CD4-positive, alpha-beta T cell treated with Interleukin-12 subunit alpha and Interleukin-12 subunit beta, for 1 hour (primary cell): ENCODE results near the gene MYH6.
"Not testable (repeated sequence)": the region's sequence is repeated elsewhere in the genome, so short reads cannot be mapped to it uniquely, and the experiment has no call there.

Source experiments
- DNase-seq: peaks from one replicate; pipeline ENCODE4 v3.0.0-alpha.2; 2020

The MYH6 gene

GRCh38 chr14:23407516-23408306, at the start of gene MYH6:
Gene MYH6, minus strand, starts transcription at chr14:23408273. Its CDS starts 1,050 bp downstream, at chr14:23407223.
- no peak for DNase-seq

DNA sequence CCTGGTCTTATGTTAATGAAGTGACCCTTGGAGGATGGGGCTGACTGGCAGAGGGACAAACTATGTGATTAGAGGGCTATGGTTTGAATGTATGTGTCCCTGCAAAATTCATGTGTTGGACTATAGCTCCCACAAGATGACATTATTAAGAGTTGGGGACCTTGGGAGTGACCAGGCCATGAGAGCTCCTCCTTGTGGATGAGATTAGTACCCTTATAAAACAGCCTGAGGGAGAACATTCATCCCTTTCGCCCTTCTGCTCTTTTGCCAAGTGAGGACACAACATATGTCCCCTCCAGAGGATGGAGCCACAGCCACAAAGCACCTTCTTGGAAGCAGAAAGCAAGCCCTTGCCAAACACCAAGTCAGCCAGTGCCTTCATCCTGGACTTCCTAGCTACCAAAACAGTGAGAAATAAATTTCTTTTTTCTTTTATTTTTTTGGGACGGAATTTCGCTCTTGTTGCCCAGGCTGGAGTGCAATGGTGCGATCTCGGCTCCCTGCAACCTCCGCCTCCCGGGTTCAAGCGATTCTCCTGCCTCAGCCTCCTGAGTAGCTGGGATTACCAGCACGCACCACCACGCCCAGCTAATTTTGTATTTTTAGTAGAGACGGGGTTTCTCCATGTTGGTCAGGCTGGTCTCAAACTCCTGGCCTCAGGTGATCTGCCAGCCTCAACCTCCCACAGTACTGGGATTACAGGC, 49.0 kb upstream of the MYH6 start:
- DNase-seq: not testable (repeated sequence)

GRCh38 chr14:23454445-23454856, 46.4 kb upstream of the MYH6 start:
- no peak for DNase-seq

DNA sequence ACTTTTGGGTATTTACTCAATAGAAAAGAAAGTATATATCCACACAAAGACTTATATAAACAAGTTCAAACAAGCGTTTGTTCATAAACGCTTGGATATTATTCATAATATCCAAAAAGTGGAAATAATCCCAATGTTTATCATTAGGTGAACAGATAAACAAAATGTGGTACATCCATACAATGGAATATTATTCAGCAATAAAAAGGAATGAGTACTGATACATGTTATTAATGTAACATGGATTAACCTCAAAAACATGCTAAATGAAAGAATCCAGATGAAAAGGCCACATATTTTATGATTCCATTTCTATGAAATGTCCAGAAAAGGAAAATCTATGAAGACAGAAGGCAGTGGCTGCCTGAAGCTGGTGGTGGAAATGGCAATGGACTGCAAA, 44.2 kb upstream of the MYH6 start:
- no peak for DNase-seq

- no peak for DNase-seq
These were observed 42.3 kb upstream of the MYH6 start for GRCh38 chr14:23450379-23450778.

DNA sequence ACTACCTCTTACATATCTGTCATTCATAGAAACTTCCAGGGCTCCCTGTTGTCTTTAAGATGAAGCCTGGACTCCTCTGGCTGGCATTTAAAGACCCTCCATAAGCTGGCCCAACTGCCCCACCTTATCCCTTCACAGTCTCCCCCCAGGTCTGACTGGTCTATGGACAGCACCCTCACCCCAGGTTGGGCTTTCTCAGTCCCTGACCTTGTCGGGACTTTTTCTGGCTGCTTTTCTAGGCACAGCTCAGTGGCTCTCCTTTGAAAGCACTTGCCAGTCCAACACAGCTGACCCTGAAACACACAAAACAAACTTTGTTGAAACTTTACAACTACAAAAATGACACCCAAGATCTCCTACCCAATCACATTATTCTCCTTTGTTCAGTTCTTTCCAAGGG, 41.2 kb upstream of the MYH6 start:
- DNase-seq: no peak

GRCh38 chr14:23447361-23448350, 39.6 kb upstream of the MYH6 start:
- no peak for DNase-seq

DNA sequence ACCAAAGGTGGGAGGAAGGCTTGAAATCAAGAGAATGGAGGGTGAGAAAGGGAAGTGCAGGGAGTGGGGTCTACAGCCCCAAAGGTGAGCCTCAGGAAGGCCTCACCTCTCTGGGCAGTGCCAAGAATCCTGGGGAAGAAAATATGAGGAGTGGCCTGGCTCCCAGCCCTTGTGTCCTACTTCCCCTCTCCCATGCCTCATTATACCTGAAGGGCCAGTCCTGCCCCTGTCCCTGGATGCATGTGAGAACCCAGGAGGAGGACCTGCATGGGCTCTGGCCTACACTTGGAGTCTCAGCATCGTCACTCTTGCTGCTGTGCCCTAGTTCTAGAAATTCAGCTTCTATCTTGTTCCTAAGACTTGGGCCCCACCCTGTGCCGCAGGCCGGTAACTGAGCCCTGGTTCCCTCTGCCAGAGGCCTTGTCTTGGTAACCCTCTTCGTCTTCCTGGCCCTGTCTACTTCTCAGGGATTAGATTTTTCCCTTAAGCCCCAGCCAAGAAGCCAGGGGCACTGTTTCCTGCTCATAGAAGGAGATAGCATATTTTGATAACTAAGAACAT, 38.3 kb upstream of the MYH6 start:
- DNase-seq: no peak

GRCh38 chr14:23445773-23446172, 37.7 kb upstream of the MYH6 start:
- no peak for DNase-seq

DNA sequence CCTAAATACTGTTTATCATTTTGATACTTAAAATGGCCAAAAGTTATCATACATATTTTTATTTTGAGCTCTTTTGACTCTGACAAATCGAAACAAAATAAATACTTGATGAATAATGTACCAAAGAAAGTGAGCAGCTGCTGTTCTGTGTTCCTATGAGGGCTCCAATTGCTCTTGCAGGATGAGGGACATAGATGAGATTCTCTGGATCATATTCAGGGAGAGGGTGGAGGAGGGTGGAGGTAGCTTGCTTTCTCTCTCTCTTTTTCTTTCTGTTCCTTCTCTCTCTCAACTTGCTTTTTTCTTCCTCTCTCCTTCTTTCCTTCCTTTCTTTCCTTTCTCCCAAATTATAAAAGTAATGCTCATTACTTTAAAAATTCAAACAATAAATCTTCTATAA, 36.2 kb upstream of the MYH6 start:
- DNase-seq: no peak

- DNase-seq: no peak
These were observed 35.8 kb upstream of the MYH6 start for GRCh38 chr14:23443881-23444280.

- no peak for DNase-seq
These were observed 35.3 kb upstream of the MYH6 start for GRCh38 chr14:23443411-23443812.

GRCh38 chr14:23442721-23443356, 34.8 kb upstream of the MYH6 start:
- DNase-seq: no peak

DNA sequence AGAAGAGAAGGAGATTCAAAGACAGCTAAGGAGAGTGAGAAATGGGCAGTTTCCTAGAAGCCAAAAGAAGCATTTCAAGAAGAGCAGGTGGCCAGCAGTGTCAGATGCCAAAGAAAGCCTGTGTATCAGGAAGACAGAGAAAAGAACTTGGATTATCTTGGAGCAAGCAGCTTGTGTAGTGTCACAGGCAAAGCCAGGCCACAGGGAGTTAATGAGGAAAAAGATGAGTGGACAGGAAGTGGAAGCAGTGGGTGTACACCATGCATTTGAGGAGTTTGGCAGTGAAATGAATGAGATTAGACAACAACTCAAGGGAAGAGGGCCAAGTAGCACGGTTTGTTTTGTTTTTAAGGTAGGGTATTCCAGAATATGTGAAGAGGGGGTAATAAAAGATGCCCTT, 33.0 kb upstream of the MYH6 start:
- DNase-seq: no peak

DNA sequence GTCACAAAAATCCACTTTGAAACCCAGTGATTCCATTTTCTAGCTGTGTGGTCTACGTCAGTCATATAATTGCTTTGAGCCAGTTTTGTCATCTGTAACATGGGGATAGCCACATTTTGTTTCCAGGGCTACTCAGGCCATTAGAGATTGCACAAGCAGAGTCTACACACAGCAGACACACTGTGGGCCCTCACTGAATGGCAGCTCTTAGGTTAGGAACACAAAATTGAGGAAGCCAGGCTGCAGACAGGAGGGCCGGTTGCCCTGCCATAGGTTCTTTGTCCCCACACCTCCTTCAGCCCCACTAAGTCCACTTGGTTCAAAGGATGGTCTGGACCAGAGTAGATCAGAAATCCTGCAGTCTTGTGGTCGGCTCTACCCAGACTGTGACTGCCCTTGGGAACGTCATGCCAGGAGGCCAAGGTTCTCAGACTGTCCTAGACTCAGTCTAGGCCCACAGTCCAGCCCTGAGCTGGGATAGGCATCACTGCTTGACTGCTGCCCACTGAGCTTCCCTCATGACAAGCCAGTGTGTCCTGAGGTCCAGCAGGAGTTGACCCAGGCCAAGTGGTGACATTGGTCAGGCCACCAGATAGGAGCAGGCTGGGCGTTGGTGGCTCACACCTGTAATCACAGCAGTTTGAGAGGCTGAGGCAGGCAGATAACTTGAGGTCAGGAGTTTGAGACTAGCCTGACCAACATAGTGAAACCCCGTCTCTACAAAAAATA, 31.2 kb upstream of the MYH6 start:
- DNase-seq: no peak

DNA sequence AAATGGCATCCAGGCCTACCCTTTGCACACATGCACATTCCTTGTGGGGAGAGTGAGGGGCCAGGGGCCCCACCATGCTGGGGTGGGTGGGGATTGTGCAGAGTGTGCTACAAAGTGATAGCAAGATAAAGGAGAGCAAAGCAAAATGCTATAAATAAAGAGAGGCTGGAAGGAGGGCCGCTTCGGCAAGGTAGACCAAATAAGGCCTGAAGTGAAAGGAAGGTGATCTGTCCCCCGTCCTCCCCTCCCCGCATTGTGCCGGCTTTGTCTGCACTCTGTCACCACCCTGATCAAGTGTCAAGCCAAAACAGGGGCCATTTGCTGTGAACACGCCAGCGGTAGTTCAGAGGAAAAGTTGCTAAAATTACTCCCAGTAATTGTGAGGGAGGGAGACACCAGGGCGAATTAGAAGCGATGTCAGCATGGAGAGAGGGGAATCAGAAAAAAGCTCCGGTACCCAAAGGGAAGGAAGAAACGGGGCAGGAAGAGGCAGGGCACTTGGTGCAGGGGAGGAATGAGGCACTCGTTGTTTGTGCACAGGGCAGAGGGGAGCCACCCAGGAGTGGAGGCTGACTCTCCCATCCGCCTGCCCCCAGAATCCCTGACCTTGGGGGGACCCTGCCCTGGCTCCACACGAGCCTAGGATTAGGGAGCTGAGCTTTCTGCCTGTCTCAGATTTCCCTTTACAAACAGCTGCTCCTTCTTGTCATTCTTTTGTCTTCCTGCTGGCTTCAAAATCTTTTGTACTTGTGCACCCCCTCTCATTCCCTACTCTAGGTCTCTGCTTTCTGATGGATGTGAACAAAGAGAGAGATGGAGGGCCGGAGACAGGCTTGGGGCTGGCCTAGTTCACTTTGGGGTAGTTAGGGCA, 30.3 kb upstream of the MYH6 start:
- DNase-seq: no peak

DNA sequence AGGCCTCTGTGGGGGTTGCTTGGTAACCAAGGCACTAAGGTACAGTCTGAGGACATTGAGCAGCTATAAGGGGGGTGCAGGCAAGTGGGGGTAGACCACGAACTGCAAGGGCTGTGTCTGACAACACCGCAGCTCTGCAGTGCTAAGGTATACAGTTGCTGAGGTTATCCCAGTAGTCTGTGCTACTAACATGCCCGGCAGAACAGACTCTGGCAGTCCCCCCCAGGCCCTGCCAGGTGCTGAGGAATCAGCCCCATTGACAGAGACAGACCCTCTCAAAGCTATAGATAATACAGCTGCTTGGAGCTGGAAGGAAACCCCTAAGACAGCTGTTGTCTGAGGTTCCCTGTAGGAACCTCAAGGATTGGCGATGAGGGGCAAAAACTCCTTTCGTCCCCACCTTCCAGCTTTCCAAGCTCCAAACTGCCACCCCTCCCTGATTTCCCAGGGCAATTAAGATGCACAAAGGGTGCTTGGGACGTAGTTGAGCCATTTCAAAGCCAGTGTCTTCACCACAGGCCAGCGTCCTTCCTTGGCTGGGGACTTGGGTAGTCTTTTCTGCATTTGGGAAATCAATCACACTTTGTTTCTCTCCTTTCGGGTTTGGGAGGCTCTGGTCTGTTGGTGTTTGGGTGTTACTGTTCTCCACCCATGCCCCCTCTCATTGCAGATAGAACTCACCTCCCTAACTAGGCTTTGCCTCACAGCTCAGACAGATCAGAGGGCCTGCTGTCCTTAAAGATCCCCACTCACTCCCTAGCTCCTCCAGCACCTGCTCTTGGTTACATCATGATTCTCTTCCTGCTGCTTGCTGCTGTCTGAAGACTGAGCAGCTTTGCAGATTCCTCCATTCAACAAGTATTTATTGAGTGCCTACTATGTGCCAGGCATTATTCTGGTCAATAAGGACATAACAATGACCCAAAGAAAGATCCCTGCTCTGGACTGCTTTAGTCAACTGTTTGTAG, 29.3 kb upstream of the MYH6 start:
- DNase-seq: no peak

GRCh38 chr14:23436327-23437132, 28.5 kb upstream of the MYH6 start:
- DNase-seq: no peak
